ENCODE measurements around the gene STYXL2.

GRCh38 chr1:167136806-167137205 is 42.9 kb downstream of the STYXL2 start:
- TF ChIP-seq POLR2AphosphoS5 (IDR thresholded peaks at IDR 0.05; ENCODE audit: insufficient read depth in 1 of 2, low read depth in 1 of 2) (no peak), CTCF (IDR thresholded peaks at IDR 0.05) (no peak), POLR2A (IDR thresholded peaks at IDR 0.05) (no peak)
